ENCODE measurements around the gene NFRKB.

Gene NFRKB

GRCh38 chr11:129895126-129896041 is at the start of gene NFRKB:
Gene NFRKB (minus strand): TSS chr11:129895578. CDS start chr11:129892849, 2,729 bp downstream.
- DNase-seq: peak; percentile 78

GRCh38 chr11:129944696-129945095 is 49.3 kb upstream of the NFRKB start:
- no peak for DNase-seq

DNA sequence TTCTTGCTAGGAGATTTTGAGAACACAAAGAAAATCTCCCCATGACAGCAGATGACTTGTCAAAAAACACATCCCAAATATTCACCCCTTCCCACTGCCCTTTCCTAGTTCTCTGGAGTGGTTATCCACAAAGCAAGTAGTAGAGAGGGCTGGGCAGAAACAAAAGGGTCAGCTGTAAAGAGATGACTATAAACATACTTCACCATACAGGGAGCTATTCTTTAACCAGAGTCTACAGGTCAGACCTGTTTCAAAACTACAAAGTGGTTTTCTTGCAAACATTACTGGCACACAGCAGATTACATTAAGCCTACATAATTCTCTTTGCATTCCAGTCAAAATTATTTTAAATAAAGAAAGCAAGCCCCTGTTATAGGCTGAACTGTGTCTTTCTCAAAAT is 47.7 kb upstream of the NFRKB start:
- no peak for DNase-seq

DNA sequence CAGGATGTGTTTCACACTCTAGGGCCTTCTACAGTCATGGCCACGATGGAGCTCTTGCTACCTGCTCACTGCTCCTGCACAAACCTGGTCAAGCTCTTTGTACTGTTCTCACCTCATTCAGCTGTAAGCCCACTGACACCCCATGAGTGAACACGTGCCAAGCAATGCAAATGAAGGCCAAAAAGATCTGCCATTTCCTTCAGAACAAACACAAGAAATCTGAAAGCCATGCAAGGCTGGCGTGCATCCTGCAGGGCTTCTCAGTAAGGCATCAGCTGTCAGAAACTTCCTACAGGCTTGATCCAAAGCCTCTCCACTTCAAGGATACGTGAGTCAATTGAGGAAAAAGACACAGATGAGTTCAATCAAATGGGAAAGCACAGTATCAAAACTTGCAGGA is 44.1 kb upstream of the NFRKB start:
- no peak for DNase-seq

GRCh38 chr11:129938764-129939163 is 43.4 kb upstream of the NFRKB start:
- DNase-seq: no peak

GRCh38 chr11:129937592-129938238 is 42.3 kb upstream of the NFRKB start:
- no peak for DNase-seq

- DNase-seq: no peak
Measured at GRCh38 chr11:129935723-129936122, 40.3 kb upstream of the NFRKB start.

DNA sequence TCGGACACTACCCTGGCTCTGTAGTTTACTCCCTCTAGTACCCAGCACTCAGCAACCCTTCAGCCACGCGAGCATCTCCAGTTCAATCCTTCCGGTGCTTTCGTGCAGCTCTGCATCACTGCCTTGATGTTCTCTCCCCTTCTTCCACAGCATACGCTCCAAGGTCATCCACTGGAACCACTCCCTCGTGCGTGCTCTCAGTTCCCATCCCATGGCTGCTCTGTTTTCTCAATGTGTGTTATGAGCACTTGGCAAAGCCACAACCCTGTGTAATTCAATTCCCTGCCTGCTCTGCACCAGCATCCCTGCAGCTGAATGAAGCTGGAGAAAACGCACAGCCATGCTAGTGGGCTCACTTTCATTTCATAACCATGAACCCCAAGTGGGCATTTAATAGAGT is 38.5 kb upstream of the NFRKB start:
- no peak for DNase-seq

GRCh38 chr11:129933262-129933661 is 37.9 kb upstream of the NFRKB start:
- no peak for DNase-seq

DNA sequence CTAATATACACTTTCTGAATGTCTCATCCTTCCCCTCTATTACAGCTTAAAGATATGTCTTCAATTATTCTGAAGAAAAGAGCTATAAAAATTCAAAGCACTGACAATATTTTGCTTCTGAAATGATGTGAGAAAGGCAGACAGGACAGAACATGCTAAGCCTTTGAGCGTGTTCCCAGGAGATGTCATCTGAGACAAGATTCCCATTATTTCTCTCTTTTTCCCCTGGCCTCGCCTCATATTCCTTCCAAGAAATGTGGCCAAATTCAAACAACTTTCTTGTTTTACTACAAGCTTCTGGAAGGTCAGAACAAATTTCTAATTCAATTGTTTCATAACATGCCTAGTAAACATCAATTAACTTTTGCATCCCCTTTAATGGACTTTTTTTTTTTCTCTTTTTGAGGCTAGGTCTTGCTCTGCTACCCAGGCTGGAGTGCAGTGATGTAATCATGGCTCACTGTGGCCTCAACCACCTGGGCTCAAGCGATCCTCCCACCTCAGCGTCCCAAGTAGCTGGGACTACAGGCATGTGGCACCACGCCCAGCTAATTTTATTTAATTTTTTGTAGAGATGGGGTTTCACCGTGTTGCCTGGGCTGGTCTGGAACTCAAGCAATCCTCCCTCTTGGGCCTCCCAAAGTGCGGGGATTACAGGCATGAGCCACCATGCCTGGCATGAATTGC is 37.1 kb upstream of the NFRKB start:
- DNase-seq: no peak

- DNase-seq: no peak
Measured at GRCh38 chr11:129930743-129931142, 35.4 kb upstream of the NFRKB start.

DNA sequence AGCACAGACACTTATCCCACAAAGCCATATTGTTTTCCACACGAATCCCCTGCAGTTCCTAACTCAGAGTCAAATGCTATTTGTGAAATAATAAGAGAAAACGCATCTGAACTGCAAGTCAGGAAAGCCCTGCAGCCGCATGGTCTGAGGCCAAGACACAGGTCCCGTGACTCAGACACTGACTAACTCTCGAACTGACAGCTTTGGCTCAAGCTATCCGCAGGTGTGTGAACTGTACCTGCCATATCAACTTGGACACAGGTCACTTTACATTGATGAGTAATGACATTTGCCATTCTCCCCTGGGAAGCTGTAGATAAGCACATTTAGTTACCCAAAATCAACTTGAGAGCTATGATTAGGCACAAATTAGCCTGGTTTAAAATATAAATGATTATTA is 34.9 kb upstream of the NFRKB start:
- DNase-seq: no peak

GRCh38 chr11:129929721-129930120 is 34.3 kb upstream of the NFRKB start:
- DNase-seq: no peak

- DNase-seq: no peak
Measured at GRCh38 chr11:129928923-129929692, 33.7 kb upstream of the NFRKB start.

- DNase-seq: no peak
Measured at GRCh38 chr11:129922674-129923073, 27.3 kb upstream of the NFRKB start.

DNA sequence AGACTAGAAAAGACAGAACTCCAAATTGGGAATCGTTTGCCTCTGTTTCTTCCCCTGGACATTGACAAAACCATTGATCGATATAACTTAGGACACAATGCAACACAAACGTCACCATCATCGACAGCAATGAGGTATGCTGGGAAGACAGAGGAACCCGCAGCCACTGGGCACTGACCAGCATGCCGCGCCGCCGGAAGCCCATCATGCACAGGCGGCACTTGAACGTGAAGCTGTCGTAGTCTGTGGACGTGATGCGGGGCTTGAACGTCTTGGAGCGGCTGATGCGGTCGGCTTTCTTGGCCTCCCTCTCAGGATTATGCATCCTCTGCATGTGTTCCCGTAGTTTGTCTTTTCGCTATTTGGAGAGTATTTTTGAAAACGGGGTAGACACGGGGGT is 23.0 kb upstream of the NFRKB start:
- DNase-seq: no peak

DNA sequence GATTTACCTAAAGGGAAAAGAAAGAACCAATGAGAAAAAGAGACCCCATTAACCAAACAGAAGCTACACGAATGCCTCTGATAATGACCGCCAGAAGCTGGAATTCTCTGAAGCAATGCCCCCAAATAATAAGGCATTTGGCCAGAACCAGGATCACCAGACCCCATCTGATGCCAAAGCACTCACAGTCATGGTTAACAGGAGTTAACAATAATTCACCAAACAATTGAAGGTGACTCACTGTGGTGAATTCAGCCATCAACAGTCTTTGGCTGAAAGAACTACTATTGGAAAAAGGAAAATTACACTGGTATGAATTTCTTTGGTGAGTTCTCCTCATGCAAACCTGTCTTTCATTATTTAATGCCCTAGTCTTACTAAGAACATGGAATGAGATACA is 21.9 kb upstream of the NFRKB start:
- DNase-seq: no peak

DNA sequence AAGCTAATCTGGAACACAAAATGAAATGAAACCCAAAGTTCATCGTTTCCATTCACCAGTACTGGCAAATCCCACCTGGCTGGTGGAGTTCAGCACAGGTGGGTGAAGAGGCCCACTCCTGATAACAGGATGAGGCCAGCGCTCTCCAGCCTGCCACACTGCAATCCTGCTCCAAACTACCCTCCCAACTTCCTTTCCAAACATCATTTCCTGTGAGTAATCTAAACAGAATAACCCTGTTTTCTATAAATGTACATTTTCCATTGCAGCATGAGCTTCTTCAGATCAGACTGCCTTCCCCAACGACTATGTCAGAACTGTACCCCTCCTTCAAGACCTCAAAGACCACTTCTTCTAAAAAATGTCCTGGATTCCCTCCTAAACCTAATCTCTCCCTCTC is 15.9 kb upstream of the NFRKB start:
- DNase-seq: no peak

GRCh38 chr11:129910360-129910759 is 15.0 kb upstream of the NFRKB start:
- no peak for DNase-seq

DNA sequence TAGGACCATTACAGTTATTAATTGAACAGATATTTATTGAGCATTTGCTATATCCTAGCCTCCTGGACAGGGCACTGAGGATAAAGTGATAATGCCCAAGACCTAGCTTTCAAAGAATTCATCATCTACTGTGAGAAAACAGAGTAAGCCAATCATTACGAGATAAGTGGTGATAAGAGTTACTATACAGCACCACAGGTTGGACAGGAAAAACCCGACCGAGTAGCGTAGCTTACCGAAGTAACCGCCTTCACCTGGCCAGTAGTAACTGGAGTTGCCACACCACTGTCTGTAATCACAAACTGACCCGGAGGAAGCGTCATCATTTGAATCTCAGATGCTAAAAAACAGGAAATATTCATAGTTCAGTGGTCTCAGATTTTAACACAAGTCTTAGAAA is 10.0 kb upstream of the NFRKB start:
- no peak for DNase-seq

DNA sequence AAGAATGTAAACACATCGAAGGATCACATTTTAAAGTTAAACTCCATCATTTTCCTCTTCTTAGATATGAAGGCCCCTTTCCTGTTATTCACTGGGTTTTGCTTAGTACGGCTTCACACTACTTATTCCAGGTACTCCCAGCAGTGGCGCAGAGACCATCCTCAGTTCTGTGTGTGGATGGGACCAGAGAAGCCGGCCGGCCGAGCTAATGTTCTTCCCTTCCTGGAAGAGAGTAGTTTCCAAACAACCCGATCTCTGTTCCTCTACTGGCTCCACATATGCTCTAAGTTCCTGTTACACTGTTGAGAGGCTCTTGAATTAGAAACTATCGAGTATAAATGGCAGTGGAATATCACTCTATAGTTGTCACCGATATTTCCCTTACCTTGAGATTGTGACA is 684 bp upstream of the NFRKB start:
- DNase-seq: no peak

- DNase-seq: no peak
Measured at GRCh38 chr11:129894278-129895125, 876 bp downstream of the NFRKB start.
